NB4 (cell line): ENCODE measurements around the gene MYO15A.

Experiments
- DNase-seq: peaks from one replicate; pipeline ENCODE4 v3.0.0; 2010; ENCODE audit warnings: low read depth
- H3K4me3 ChIP-seq: one replicate; pipeline ENCODE4 v1.5.1; 2011; ENCODE audit warnings: mild to moderate bottlenecking, low read depth, low read length, moderate library complexity
- MYC ChIP-seq: IDR thresholded peaks from 2 replicates; pipeline ENCODE4 v1.6.1; 2011; ENCODE audit warnings: low read depth, low read length
- POLR2A ChIP-seq: IDR thresholded peaks from 2 replicates; pipeline ENCODE4 v1.6.1; 2011; ENCODE audit warnings: mild to moderate bottlenecking; ENCODE audit not compliant: insufficient read length; ENCODE audit errors: extremely low read depth
- TF ChIP-seq, protein P1 (sequence below): IDR thresholded peaks from 2 replicates; pipeline ENCODE4 v1.6.1; 2011; ENCODE audit warnings: low read depth, low read length
- TF ChIP-seq, protein P2 (sequence below): IDR thresholded peaks from one replicate; pipeline ENCODE4 v1.5.1; 2012; ENCODE audit warnings: low read depth, low read length

Gene MYO15A

GRCh38 chr17:18107061-18107790, 1.3 kb upstream of the MYO15A start:
- DNase-seq, result no peak
- no peak for TF ChIP-seq MYC
- TF ChIP-seq, protein P1, sequence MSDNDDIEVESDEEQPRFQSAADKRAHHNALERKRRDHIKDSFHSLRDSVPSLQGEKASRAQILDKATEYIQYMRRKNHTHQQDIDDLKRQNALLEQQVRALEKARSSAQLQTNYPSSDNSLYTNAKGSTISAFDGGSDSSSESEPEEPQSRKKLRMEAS, result no peak
- no peak for TF ChIP-seq POLR2A
- TF ChIP-seq, protein P2, sequence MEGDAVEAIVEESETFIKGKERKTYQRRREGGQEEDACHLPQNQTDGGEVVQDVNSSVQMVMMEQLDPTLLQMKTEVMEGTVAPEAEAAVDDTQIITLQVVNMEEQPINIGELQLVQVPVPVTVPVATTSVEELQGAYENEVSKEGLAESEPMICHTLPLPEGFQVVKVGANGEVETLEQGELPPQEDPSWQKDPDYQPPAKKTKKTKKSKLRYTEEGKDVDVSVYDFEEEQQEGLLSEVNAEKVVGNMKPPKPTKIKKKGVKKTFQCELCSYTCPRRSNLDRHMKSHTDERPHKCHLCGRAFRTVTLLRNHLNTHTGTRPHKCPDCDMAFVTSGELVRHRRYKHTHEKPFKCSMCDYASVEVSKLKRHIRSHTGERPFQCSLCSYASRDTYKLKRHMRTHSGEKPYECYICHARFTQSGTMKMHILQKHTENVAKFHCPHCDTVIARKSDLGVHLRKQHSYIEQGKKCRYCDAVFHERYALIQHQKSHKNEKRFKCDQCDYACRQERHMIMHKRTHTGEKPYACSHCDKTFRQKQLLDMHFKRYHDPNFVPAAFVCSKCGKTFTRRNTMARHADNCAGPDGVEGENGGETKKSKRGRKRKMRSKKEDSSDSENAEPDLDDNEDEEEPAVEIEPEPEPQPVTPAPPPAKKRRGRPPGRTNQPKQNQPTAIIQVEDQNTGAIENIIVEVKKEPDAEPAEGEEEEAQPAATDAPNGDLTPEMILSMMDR, result no peak
- no peak overlapping the region for H3K4me3 ChIP-seq

- TF ChIP-seq, protein P2, result no peak
- TF ChIP-seq, protein P1, result no peak
- TF ChIP-seq POLR2A (no peak), MYC (no peak)
- H3K4me3 ChIP-seq, result no peak overlapping the region
- DNase-seq, result no peak
Observed at GRCh38 chr17:18107971-18108370, 585 bp upstream of the MYO15A start.

DNA sequence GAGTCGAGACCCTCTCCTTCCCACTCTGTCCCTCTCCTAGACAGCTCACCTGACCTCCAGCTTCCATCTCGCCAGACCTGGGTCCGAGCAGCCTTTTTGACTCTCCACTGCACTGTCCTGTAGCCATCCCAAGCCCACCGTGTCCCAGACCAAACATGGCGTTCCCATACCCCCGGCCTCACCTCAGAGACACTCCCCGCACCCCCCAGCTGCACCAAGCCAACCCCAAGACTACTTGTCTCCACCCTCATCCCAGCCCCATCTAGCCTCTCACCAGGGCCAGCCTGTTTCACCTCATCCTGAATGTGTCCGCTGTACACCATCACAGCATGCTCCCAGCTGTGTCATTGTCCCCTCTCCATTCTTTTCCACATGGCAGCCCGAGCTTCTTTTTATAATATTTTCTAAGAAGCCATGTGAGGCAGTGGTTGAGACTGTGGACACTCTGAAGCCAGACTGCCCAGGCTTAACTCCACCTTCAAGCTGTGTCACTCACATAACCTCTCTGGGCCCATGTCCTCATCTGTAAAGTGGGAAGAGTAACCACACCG, 1.5 kb downstream of the MYO15A start:
- DNase-seq, result no peak
- TF ChIP-seq MYC (no peak), POLR2A (no peak)
- TF ChIP-seq, protein P2, result no peak
- TF ChIP-seq, protein P1, result no peak

GRCh38 chr17:18110636-18111145, 2.1 kb downstream of the MYO15A start:
- no peak overlapping the region for H3K4me3 ChIP-seq
- TF ChIP-seq, protein P1, result no peak
- TF ChIP-seq MYC (no peak), POLR2A (no peak)
- TF ChIP-seq, protein P2, result no peak
- DNase-seq, result no peak

More for the DNA sequence above, 1.5 kb downstream of the MYO15A start:
- no peak overlapping the region for H3K4me3 ChIP-seq

GRCh38 chr17:18111330-18111971, 2.9 kb downstream of the MYO15A start:
- DNase-seq, result no peak
- no peak for TF ChIP-seq MYC
- TF ChIP-seq, protein P1, result no peak
- TF ChIP-seq, protein P2, result no peak
- TF ChIP-seq POLR2A, result no peak
- H3K4me3 ChIP-seq, result no peak overlapping the region
